OCI-LY3 (cell line): ENCODE results near the gene ADCY5.

Experiments
- H2AFZ ChIP-seq: fragments of 200-600, 300-600 bp; shearing (Covaris generic); 2 replicates; pipeline ENCODE4 v1.6.0; 2014; ENCODE audit warnings: antibody characterized with exemption, low read depth, low read length
- H3K27ac ChIP-seq: fragments of 200-600, 300-600 bp; sonication (generic); 2 replicates; pipeline ENCODE4 v1.5.1; 2014; ENCODE audit warnings: mild to moderate bottlenecking, low read length, moderate library complexity, mixed read lengths
- H3K27me3 ChIP-seq: fragments of 200-600, 300-600 bp; sonication (generic); 2 replicates; pipeline ENCODE4 v1.6.1; 2014; ENCODE audit warnings: low read depth, low read length, mixed read lengths
- H3K36me3 ChIP-seq: fragments of 200-600, 300-600 bp; sonication (generic); replicated peaks from 2 replicates; pipeline ENCODE3; 2014; ENCODE audit warnings: low read depth, low read length, mixed read lengths
- H3K4me1 ChIP-seq: fragments of 300-600, 200-600 bp; sonication (generic); 2 replicates; pipeline ENCODE4 v1.6.1; 2014; ENCODE audit warnings: low read length, mixed read lengths
- H3K4me2 ChIP-seq: fragments of 200-600, 300-600 bp; sonication (generic); 2 replicates; pipeline ENCODE4 v1.6.1; 2014; ENCODE audit warnings: low read length, mixed read lengths
- H3K4me3 ChIP-seq: fragments of 300-600, 200-600 bp; sonication (generic); 2 replicates; pipeline ENCODE4 v1.5.1; 2014; ENCODE audit warnings: antibody characterized with exemption, mild to moderate bottlenecking, low read length, moderate library complexity
- H3K79me2 ChIP-seq: fragments of 300-600, 200-600 bp; shearing (Covaris generic); 2 replicates; pipeline ENCODE4 v1.6.1; 2014; ENCODE audit warnings: mild to moderate bottlenecking, low read length, mixed read lengths
- H3K9ac ChIP-seq: fragments of 300-600, 200-600 bp; shearing (Covaris generic); 2 replicates; pipeline ENCODE4 v1.6.0; 2014; ENCODE audit warnings: mild to moderate bottlenecking, low read length, moderate library complexity
- H3K9me3 ChIP-seq: fragments of 200-600, 300-600 bp; shearing (Covaris generic); 2 replicates; pipeline ENCODE4 v1.6.1; 2014; ENCODE audit warnings: low read length, mixed read lengths; ENCODE audit not compliant: insufficient read depth
- H4K20me1 ChIP-seq: fragments of 200-600, 300-600 bp; sonication (generic); 2 replicates; pipeline ENCODE4 v1.6.1; 2016; ENCODE audit warnings: low read length, mixed read lengths; ENCODE audit not compliant: insufficient read depth
- EZH2phosphoT487 ChIP-seq: fragments of 200-600 bp; shearing (Covaris generic); IDR thresholded peaks from 2 replicates; pipeline ENCODE4 v1.6.1; 2018; ENCODE audit warnings: antibody characterized with exemption, mixed run types, low read depth
- TF ChIP-seq, protein P1 (sequence below): fragments of 200-600, 300-600 bp; sonication (generic); IDR thresholded peaks from 2 replicates; pipeline ENCODE4 v1.5.1; 2014; ENCODE audit warnings: antibody characterized with exemption, low read length, low read depth

Gene ADCY5

DNA sequence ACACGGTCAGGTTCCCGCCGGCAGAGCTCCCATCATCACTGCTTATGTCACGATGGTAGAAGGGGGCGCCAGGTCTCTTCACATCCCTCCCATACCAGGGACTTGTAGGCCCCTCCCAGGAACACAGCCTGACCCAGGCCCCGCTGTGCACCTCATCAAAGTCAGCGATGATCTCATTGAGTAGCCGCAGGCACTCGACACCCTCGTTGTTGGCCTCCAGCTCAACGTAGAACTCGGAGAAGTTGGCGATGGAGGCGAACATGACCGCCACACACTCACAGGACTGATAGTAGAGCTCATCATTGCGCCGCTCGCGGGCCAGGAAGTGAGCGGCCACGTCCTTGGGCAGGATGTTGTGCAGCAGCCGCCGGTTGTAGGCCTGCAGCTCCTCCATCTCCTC, 157.9 kb downstream of the ADCY5 start:
- Histone ChIP-seq H2AFZ (no peak overlapping the region), H3K36me3 (no peaks in the 10 kb centered on the region), H3K9me3 (no peaks in the 10 kb centered on the region), H3K4me1 (no peaks in the 10 kb centered on the region), H3K79me2 (no peaks in the 10 kb centered on the region), H3K4me2 (no peak overlapping the region), H3K27me3 (peaks cover 20% of the 10 kb centered on the region), H3K4me3 (no peak overlapping the region), H4K20me1 (peaks cover 5% of the 10 kb centered on the region; the same call in 1 of the 2 replicates), H3K27ac (no peak overlapping the region), H3K9ac (no peak overlapping the region)
- TF ChIP-seq EZH2phosphoT487: no peak

DNA sequence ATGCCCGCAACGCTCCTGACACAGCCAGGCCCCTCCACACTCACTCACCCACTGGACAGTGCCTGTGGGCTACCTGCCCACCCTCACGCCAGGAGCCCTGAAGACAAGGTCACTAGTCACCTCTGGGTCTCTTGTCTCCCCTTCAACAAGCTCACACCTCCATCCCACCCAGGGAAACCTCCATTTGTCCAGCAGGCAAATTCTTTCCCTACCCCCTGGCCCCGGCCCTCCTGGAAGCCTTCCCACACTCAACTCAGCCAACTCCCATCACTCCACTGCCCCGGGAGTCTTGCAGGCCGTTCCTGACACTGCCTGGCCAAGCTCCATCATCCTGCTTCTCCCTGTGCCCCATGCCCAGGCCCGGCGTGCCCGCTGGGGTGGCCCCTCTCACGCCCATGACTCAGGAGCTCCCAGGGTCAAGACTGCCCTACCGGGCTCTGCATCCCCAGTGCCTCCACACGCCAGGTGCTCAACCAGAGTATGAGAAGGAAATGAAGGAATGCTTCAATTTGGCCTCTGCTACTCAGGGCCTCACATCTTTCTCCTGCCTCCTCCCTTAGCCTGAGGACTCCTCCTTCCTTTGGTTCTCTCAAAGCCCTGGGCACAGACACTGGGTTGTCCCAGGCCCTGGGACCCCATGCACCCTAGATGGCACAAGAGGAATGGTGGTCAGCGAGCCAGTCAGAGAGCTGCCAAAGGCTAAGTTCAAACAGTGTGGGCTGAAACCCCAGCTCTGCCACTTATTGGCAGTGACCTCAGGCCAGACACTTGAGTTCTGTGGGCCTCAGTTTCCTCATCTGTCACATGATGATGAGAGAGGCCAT, 158.6 kb downstream of the ADCY5 start:
- TF ChIP-seq, protein P1, sequence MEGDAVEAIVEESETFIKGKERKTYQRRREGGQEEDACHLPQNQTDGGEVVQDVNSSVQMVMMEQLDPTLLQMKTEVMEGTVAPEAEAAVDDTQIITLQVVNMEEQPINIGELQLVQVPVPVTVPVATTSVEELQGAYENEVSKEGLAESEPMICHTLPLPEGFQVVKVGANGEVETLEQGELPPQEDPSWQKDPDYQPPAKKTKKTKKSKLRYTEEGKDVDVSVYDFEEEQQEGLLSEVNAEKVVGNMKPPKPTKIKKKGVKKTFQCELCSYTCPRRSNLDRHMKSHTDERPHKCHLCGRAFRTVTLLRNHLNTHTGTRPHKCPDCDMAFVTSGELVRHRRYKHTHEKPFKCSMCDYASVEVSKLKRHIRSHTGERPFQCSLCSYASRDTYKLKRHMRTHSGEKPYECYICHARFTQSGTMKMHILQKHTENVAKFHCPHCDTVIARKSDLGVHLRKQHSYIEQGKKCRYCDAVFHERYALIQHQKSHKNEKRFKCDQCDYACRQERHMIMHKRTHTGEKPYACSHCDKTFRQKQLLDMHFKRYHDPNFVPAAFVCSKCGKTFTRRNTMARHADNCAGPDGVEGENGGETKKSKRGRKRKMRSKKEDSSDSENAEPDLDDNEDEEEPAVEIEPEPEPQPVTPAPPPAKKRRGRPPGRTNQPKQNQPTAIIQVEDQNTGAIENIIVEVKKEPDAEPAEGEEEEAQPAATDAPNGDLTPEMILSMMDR: no peak
- TF ChIP-seq EZH2phosphoT487: no peak
- peaks cover 5% of the 10 kb centered on the region; the same call in 1 of the 2 replicates for H4K20me1 ChIP-seq
- no peaks in the 10 kb centered on the region for H3K36me3 ChIP-seq
- H3K9me3 ChIP-seq: no peaks in the 10 kb centered on the region
- H3K4me1 ChIP-seq: no peaks in the 10 kb centered on the region
- H2AFZ ChIP-seq: no peak overlapping the region
- no peak overlapping the region for H3K4me3 ChIP-seq
- H3K27me3 ChIP-seq: peaks cover 20% of the 10 kb centered on the region
- H3K9ac ChIP-seq: no peak overlapping the region
- no peak overlapping the region for H3K27ac ChIP-seq
- H3K79me2 ChIP-seq: no peaks in the 10 kb centered on the region
- H3K4me2 ChIP-seq: no peak overlapping the region

DNA sequence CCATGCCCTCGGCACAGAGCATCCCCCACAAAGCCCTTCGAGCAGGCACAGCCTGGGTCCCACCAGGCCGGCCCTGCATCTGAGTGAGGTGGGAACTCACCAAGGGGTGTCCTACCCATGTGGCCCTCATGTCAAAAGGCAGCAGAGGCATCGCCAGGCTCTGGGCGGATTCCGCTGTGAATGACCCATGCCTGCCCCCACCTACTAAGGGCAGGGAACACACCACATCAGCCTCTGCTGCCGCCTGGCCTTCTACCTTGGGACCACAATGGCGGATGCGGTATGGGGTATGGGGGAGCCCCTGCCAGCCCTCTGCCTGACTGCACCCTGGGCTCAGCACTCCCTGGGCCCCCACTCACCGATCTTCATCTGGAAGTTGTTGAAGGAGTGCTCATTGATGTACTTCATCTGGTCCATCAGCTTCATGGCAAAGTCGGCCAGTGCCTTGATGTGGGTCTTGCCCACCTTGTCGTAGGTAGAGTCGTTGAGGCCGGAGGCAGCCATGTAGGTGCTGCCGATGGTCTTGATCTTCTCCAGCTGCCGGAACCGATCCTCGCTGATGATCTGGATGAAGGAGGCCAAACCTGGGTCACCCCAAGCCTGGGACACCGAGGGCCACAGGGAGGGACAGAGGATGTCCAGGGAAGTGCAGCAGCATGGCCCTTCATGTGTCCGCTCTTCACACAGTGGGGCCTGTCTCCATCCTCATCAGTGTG, 159.3 kb downstream of the ADCY5 start:
- Histone ChIP-seq H3K4me2 (no peak overlapping the region), H3K27me3 (peaks cover 20% of the 10 kb centered on the region), H3K9me3 (no peaks in the 10 kb centered on the region), H4K20me1 (peaks cover 5% of the 10 kb centered on the region; the same call in 1 of the 2 replicates), H3K4me1 (no peaks in the 10 kb centered on the region), H3K27ac (no peak overlapping the region), H3K36me3 (no peaks in the 10 kb centered on the region), H2AFZ (no peak overlapping the region), H3K4me3 (no peak overlapping the region), H3K79me2 (no peaks in the 10 kb centered on the region), H3K9ac (no peak overlapping the region)
- TF ChIP-seq, protein P1: no peak
- no peak for TF ChIP-seq EZH2phosphoT487

DNA sequence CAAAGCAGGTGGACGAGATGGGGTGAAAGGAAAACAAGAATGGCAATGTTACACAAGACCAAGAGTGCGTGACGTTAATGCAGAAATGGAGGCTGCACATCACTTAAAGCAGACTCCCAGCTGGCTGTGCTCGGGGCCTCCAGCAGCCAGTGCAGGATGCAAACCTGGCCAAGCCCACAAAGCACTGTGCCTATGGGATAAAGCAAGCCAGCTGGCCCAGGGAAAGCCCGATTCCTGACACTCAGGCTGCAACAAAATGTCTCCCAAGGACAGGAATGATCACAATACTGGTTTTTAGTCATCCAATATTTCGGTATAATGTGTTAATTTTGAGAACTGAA, 161.0 kb downstream of the ADCY5 start:
- TF ChIP-seq EZH2phosphoT487: no peak
- TF ChIP-seq, protein P1: no peak
- H3K4me2 ChIP-seq: no peak overlapping the region
- H2AFZ ChIP-seq: no peak overlapping the region
- H3K27me3 ChIP-seq: peaks cover 16% of the 10 kb centered on the region
- H3K36me3 ChIP-seq: no peaks in the 10 kb centered on the region
- H3K9me3 ChIP-seq: no peaks in the 10 kb centered on the region
- H3K4me3 ChIP-seq: no peak overlapping the region
- H3K27ac ChIP-seq: no peak overlapping the region
- no peak overlapping the region for H3K9ac ChIP-seq
- no peaks in the 10 kb centered on the region for H3K4me1 ChIP-seq
- no peaks in the 10 kb centered on the region for H3K79me2 ChIP-seq
- H4K20me1 ChIP-seq: peaks cover 5% of the 10 kb centered on the region; the same call in 1 of the 2 replicates
